ENCODE data around the gene CPNE7.

The CPNE7 gene

GRCh38 chr16:89600956-89601355 lies 25.4 kb downstream of the CPNE7 start:
- DNase-seq = no peak
- Mint-ChIP-seq H3K4me3 (no peak overlapping the region), H3K4me1 (peaks cover 42% of the 10 kb centered on the region), H3K36me3 (ENCODE audit: low read depth) (no peaks in the 10 kb centered on the region), H3K27ac (no peak overlapping the region), H3K27me3 (ENCODE audit: low read depth, poor library complexity) (no peaks in the 10 kb centered on the region), H3K9me3 (no peaks in the 10 kb centered on the region)
- no peak for TF ChIP-seq CTCF (IDR thresholded peaks at IDR 0.05)

DNA sequence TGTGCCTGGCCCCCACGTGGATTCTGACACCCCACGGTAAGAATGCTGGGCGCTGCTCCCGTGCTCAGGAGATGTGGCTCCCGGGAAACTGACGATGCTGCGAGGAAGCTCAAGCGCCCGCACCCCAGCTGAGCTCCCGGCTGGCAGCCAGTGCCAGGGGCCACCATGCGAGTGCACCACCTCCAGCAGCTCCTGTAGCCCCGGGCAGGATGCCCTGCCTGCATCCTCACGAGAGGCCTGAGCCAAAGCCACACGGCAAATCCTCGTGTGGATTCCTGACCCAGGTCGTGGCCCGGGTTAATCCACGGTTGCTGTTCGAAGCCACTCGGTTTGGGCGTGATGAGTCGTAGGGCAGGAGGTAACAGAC lies 26.3 kb downstream of the CPNE7 start:
- TF ChIP-seq CTCF (IDR thresholded peaks at IDR 0.05) = no peak
- no peaks in the 10 kb centered on the region for H3K27me3 Mint-ChIP-seq (ENCODE audit: low read depth, poor library complexity)
- H3K9me3 Mint-ChIP-seq = no peaks in the 10 kb centered on the region
- H3K4me1 Mint-ChIP-seq = peaks cover 42% of the 10 kb centered on the region
- H3K36me3 Mint-ChIP-seq (ENCODE audit: low read depth) = no peaks in the 10 kb centered on the region
- H3K27ac Mint-ChIP-seq = peak overlapping the region; percentile 29
- no peak overlapping the region for H3K4me3 Mint-ChIP-seq
- DNase-seq = no peak

DNA sequence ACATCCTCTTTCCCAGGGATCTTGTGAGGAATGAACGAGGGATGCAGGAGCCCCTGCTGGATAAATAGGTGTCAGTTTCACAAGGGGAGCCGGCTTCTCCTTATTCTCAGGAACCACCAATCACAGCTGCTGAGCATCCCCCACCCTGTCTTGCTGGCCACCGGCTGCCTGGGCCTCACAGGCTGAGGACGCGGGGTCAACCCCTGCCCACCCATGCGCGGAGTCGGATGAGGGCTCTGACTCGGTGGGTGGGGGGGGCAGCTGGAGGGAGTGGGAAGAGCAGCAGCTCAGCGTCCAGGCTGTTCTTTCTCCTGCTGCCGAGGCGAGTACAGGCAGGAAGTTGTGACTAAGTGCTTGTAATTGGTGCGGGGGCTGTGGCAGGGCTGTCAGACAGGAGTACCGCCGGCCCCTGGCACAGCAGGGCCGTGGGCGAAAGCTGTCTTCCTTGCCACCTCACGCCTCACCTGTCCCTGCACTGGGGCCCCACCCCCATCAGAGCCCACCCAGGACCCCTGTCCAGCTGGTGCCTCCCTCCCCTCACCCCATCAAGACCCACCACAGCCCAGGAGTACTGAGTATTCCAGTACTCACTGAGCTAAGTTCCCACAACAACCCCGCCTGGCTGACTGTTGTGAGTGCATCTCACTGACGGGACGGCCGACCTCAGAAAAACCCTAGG lies 26.9 kb downstream of the CPNE7 start:
- Mint-ChIP-seq H3K4me3 (no peak overlapping the region), H3K27me3 (ENCODE audit: low read depth, poor library complexity) (no peaks in the 10 kb centered on the region), H3K9me3 (no peaks in the 10 kb centered on the region), H3K36me3 (ENCODE audit: low read depth) (no peaks in the 10 kb centered on the region), H3K27ac (peak overlapping the region; percentile 78), H3K4me1 (peaks cover 39% of the 10 kb centered on the region)
- peak; percentile 98 for DNase-seq
- TF ChIP-seq CTCF (IDR thresholded peaks at IDR 0.05) = no peak

- no peak for TF ChIP-seq CTCF (IDR thresholded peaks at IDR 0.05)
- Mint-ChIP-seq H3K4me3 (no peak overlapping the region), H3K27ac (peak overlapping the region; percentile 78), H3K9me3 (no peaks in the 10 kb centered on the region), H3K36me3 (ENCODE audit: low read depth) (no peaks in the 10 kb centered on the region), H3K4me1 (peaks cover 42% of the 10 kb centered on the region), H3K27me3 (ENCODE audit: low read depth, poor library complexity) (no peaks in the 10 kb centered on the region)
- DNase-seq = no peak
Observed at GRCh38 chr16:89602952-89603590, 27.5 kb downstream of the CPNE7 start.

GRCh38 chr16:89604764-89605163 lies 29.2 kb downstream of the CPNE7 start:
- Mint-ChIP-seq H3K36me3 (ENCODE audit: low read depth) (no peaks in the 10 kb centered on the region), H3K27ac (no peak overlapping the region), H3K27me3 (ENCODE audit: low read depth, poor library complexity) (no peaks in the 10 kb centered on the region), H3K9me3 (no peaks in the 10 kb centered on the region), H3K4me3 (no peak overlapping the region), H3K4me1 (peaks cover 47% of the 10 kb centered on the region)
- TF ChIP-seq CTCF (IDR thresholded peaks at IDR 0.05) = no peak
- DNase-seq = no peak
